ENCODE data around the gene ULK2. TPM values are rescaled to one million over a fixed set of nuclear protein-coding genes. Genes with fewer than 3 reads are reported as not detected.
"Not testable (repeated sequence)": the region's sequence is repeated elsewhere in the genome, so short reads cannot be mapped to it uniquely, and the experiment has no call there.

ULK2 gene
- total RNA-seq, 1 donor from 2014 or later: 13.1 TPM

DNA sequence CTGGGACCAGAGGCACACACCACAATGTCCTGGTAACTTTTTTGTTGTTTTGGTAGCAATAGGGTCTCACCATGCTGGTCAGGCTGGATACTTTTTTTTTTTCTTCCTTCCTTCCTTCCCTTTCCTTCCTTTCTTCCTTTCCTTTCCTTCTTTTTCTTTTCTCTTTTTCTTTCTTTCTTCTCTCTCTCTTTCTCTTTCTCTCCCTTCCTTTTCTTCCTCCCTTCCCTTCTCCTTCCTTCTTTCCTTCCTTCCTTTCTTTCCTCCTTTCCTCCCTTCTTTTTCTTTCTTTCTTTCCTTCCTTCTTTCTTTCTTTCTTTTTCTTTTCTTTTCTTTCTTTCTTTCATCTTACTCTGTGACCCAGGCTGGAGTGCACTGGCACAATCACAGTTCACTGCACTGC, 18.4 kb upstream of the ULK2 start:
- Mint-ChIP-seq H3K4me3 (ENCODE audit: low read depth) (no peak overlapping the region), H3K4me1 (ENCODE audit: low read depth) (no peaks in the 10 kb centered on the region), H3K36me3 (ENCODE audit: low read depth) (no peaks in the 10 kb centered on the region), H3K27ac (no peak overlapping the region), H3K9me3 (no peaks in the 10 kb centered on the region), H3K27me3 (ENCODE audit: low read depth) (no peaks in the 10 kb centered on the region)
- no peak for DNase-seq (ENCODE audit: low spot score)
- intact Hi-C loops (cut with micrococcal nuclease): no loop called here

DNA sequence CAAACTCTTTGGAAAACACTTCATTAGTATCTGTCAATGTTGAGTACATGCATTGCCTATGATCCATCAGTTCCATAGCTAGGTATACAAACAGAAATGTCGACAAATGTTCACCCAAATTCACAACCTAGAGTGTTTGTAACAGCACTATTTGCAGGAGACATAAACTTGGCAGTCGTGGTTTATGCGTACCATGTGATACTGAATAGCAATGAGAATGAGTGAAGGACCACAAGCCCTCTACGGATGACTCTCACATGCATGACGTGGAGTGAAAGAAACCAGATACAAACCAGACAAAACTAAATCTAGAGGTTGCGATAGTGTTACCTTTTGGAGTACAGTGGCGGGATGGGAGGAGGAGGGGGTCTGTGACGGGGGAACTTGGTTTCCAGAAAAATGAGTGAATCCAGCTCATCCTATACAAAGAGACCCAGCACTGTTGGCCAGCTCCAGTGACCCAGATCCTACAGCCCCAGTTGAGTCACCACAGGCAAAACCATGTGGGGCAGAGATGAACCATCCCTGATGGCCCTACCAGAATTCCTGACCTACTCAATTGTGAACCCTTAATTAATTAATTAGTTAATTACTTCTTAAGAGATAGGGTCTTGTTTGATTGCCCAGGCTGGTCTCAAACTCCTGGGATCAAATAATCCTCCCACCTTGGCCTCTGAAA, 15.9 kb upstream of the ULK2 start:
- no peaks in the 10 kb centered on the region for H3K36me3 Mint-ChIP-seq (ENCODE audit: low read depth)
- intact Hi-C loops (cut with micrococcal nuclease): no loop called here
- no peaks in the 10 kb centered on the region for H3K9me3 Mint-ChIP-seq
- no peaks in the 10 kb centered on the region for H3K4me1 Mint-ChIP-seq (ENCODE audit: low read depth)
- peaks cover 7% of the 10 kb centered on the region for H3K27me3 Mint-ChIP-seq (ENCODE audit: low read depth)
- no peak overlapping the region for H3K4me3 Mint-ChIP-seq (ENCODE audit: low read depth)
- no peak for DNase-seq (ENCODE audit: low spot score)
- H3K27ac Mint-ChIP-seq: no peak overlapping the region

DNA sequence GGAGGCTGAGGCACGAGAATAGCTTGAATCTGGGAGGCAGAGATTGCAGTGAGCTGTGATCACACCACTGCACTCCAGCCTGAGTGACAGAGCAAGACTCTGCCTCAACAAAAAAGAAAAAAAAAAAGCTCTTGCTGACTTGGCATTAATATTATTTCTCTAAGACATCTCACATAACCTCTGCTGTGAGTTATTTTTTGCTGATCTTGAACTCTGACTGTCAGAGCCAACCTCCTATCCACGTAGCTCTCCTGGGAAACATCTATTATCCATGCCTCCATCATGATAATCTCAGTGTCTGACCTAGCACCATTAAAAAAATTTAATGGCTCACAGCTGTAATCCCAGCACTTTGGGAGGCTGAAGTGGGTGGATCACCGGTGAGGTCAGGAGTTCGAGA, 12.7 kb upstream of the ULK2 start:
- no peaks in the 10 kb centered on the region for H3K9me3 Mint-ChIP-seq
- no peaks in the 10 kb centered on the region for H3K36me3 Mint-ChIP-seq (ENCODE audit: low read depth)
- intact Hi-C loops (cut with micrococcal nuclease): no loop called here
- DNase-seq (ENCODE audit: low spot score): no peak
- no peak overlapping the region for H3K4me3 Mint-ChIP-seq (ENCODE audit: low read depth)
- peaks cover 7% of the 10 kb centered on the region for H3K27me3 Mint-ChIP-seq (ENCODE audit: low read depth)
- no peak overlapping the region for H3K27ac Mint-ChIP-seq
- H3K4me1 Mint-ChIP-seq (ENCODE audit: low read depth): peaks cover 16% of the 10 kb centered on the region

DNA sequence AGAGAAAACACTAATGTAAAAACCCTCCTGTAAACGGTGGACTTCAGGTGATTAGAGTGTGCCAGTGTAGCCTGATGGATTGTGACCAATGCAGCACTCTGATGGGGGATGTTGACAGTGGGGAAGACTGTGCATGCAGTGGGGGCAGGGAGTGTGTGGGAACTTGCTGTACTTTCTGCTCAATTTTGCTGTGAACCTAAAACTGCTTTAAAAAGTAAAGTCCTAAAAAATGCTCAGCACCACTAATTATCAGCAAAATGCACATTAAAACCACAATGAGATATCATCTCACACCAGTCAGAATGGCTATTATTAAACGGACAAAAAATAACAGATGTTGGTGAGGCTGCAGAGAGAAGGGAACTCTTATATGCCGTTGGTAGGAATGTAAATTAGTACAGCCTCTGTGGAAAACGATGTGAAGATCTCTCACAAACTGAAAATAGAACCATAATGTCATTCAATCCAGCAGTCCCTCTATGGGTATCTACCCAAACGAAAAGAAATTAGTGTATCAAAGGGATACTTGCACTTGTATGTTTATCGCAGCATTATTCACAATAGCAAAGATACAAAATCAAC, 9.7 kb upstream of the ULK2 start:
- intact Hi-C loops (cut with micrococcal nuclease): no loop called here
- Mint-ChIP-seq H3K36me3 (ENCODE audit: low read depth) (no peaks in the 10 kb centered on the region), H3K27me3 (ENCODE audit: low read depth) (peaks cover 7% of the 10 kb centered on the region), H3K4me3 (ENCODE audit: low read depth) (no peak overlapping the region), H3K27ac (no peak overlapping the region), H3K4me1 (ENCODE audit: low read depth) (peaks cover 16% of the 10 kb centered on the region), H3K9me3 (no peaks in the 10 kb centered on the region)
- no peak for DNase-seq (ENCODE audit: low spot score)

DNA sequence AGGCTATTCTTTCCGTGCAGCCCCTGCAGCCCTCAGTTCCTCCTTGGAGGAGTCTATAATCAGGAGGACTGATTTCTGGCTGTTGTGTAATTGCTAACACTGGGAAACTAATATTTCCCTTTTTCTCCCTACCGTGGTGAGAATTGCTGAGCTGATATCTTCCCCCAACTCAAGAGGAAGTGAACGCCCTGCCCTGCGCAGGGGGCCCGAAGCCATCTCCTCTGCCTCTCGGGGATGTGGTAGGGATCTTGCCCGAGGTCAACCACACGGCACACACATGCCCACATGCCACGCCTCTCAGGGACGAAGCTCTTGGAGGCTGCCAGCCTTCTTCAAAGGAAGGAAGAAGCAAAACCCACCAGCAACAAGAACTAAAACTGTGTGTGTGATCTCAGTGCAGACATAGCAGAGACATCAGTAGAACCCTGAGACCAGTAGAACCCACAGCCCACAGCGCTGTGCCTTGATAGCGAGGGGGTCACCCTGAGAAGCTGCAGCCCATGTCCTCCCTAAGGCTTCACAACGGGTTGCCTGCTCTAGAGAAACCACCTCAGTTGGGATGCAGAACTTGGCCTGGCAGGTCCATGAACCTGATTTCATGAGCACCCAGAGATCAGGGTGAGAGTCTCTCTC, 8.9 kb upstream of the ULK2 start:
- peak overlapping the region; percentile 43 for H3K4me3 Mint-ChIP-seq (ENCODE audit: low read depth)
- intact Hi-C loops (cut with micrococcal nuclease): no loop called here
- peaks cover 16% of the 10 kb centered on the region for H3K4me1 Mint-ChIP-seq (ENCODE audit: low read depth)
- H3K9me3 Mint-ChIP-seq: no peaks in the 10 kb centered on the region
- no peaks in the 10 kb centered on the region for H3K36me3 Mint-ChIP-seq (ENCODE audit: low read depth)
- H3K27me3 Mint-ChIP-seq (ENCODE audit: low read depth): peaks cover 7% of the 10 kb centered on the region
- no peak overlapping the region for H3K27ac Mint-ChIP-seq
- DNase-seq (ENCODE audit: low spot score): peak; percentile 34

DNA sequence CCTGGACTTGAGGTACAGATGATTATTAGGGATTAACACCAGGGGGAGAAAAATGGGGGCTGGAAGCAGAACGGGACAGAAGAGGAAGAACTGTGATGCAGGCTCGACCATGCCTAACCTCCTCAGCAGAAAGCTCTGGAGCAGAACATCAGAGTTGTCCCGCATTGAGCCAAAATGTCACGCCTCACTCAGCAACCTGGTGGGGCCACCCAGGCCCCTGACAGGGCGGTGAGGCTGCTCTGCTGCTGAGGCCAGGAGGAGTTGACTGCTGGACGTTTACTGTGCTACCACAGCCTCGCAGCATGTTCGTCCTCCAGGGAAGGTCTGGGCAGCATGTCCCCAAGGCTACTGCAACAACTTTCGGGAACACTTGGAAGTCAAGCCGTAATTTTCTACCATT, 6.5 kb upstream of the ULK2 start:
- no peak overlapping the region for H3K4me3 Mint-ChIP-seq (ENCODE audit: low read depth)
- H3K4me1 Mint-ChIP-seq (ENCODE audit: low read depth): peaks cover 16% of the 10 kb centered on the region

DNA sequence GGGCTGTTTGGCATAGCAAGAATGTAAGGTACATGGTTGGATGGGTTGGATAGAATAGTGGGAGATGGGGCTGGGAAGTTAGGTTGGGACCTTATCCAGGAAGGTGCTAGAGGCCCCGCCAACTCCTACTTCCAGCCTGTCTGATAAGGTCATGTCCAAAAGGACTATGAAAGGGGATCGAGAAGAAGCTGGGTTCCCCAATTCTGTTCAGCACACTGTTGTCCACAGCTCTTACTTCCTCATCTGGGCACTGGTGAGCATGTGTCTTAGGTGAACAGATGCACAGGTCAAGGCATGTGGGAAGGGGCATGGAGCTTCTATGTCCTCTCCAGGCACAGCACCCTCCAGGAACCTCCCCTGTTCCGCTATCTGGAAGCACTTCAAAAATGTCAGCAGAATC, 5.6 kb upstream of the ULK2 start:
- Mint-ChIP-seq H3K27ac (no peak overlapping the region), H3K4me1 (ENCODE audit: low read depth) (peaks cover 18% of the 10 kb centered on the region), H3K4me3 (ENCODE audit: low read depth) (no peak overlapping the region), H3K9me3 (no peaks in the 10 kb centered on the region), H3K36me3 (ENCODE audit: low read depth) (no peaks in the 10 kb centered on the region), H3K27me3 (ENCODE audit: low read depth) (no peaks in the 10 kb centered on the region)
- intact Hi-C loops (cut with micrococcal nuclease): no loop called here
- no peak for DNase-seq (ENCODE audit: low spot score)

More for the DNA sequence above, 6.5 kb upstream of the ULK2 start:
- no peak for DNase-seq (ENCODE audit: low spot score)
- H3K27ac Mint-ChIP-seq: no peak overlapping the region
- intact Hi-C loops (cut with micrococcal nuclease): no loop called here
- peaks cover 3% of the 10 kb centered on the region for H3K27me3 Mint-ChIP-seq (ENCODE audit: low read depth)
- H3K36me3 Mint-ChIP-seq (ENCODE audit: low read depth): no peaks in the 10 kb centered on the region
- H3K9me3 Mint-ChIP-seq: no peaks in the 10 kb centered on the region

DNA sequence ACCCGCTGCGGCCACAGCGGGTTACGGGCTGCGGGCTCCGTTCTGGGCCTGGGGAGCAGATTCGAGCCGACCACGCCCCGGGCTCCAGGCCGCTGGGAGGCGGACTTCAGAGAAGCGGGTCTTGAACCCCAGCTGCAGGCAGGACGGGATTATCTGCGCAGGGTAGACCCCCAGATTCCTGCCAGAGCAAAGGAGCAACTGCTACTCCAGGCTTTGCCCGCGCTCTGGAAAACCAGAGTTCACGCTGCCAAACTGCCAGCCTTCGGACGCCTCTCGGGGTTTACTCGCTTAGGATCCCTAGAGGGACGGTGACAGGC, 301 bp upstream of the ULK2 start:
- H3K4me1 Mint-ChIP-seq (ENCODE audit: low read depth): peaks cover 15% of the 10 kb centered on the region

DNA sequence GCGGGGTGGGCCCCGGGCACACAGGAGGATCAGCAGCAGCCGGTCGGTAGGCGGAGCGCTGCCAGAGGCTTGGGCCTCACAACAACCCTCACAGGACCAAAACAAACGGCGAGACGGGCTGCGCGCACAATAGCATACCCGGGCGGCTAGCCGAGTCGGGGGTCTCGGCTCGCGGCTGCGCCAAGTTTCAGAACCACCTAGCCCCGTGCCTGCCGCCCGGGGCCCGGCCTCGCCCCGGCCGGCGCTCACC, 732 bp downstream of the ULK2 start:
- H3K27ac Mint-ChIP-seq: peak overlapping the region; percentile 46
- H3K4me1 Mint-ChIP-seq (ENCODE audit: low read depth): peaks cover 15% of the 10 kb centered on the region
- no peaks in the 10 kb centered on the region for H3K9me3 Mint-ChIP-seq
- peak; percentile 50 for DNase-seq (ENCODE audit: low spot score)
- H3K36me3 Mint-ChIP-seq (ENCODE audit: low read depth): peaks cover 10% of the 10 kb centered on the region
- intact Hi-C loops (cut with micrococcal nuclease): no loop called here
- no peaks in the 10 kb centered on the region for H3K27me3 Mint-ChIP-seq (ENCODE audit: low read depth)
- peak overlapping the region; percentile 83 for H3K4me3 Mint-ChIP-seq (ENCODE audit: low read depth)

More for the DNA sequence above, 301 bp upstream of the ULK2 start:
- Mint-ChIP-seq H3K36me3 (ENCODE audit: low read depth) (peaks cover 10% of the 10 kb centered on the region), H3K4me3 (ENCODE audit: low read depth) (peak overlapping the region; percentile 64), H3K27me3 (ENCODE audit: low read depth) (no peaks in the 10 kb centered on the region), H3K9me3 (no peaks in the 10 kb centered on the region), H3K27ac (no peak overlapping the region)
- DNase-seq (ENCODE audit: low spot score): no peak
- intact Hi-C loops (cut with micrococcal nuclease): no loop called here

DNA sequence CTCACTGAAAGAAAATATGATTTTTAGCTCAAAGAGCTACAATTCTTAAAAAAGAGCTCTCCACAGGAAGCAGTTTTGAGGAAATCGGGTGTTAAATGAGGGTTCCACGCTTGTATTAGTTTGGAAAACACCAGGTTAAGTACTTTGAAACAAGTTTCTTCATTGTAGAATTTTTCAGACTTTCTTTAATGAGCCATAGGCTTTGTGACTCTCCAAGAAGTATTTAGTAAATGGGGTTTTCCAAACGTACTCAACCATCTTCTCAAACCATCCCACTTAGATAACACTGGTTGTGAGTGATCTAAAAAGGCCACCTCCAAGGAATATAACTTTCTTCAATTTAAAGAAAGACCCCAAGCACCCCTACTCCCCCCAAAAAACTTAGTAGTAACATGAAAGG, 2.7 kb downstream of the ULK2 start:
- DNase-seq (ENCODE audit: low spot score): no peak
- no peak overlapping the region for H3K27ac Mint-ChIP-seq
- H3K27me3 Mint-ChIP-seq (ENCODE audit: low read depth): no peaks in the 10 kb centered on the region
- H3K36me3 Mint-ChIP-seq (ENCODE audit: low read depth): peaks cover 10% of the 10 kb centered on the region
- H3K9me3 Mint-ChIP-seq: no peaks in the 10 kb centered on the region
- peaks cover 15% of the 10 kb centered on the region for H3K4me1 Mint-ChIP-seq (ENCODE audit: low read depth)
- intact Hi-C loops (cut with micrococcal nuclease): no loop called here
- H3K4me3 Mint-ChIP-seq (ENCODE audit: low read depth): peak overlapping the region; percentile 65

DNA sequence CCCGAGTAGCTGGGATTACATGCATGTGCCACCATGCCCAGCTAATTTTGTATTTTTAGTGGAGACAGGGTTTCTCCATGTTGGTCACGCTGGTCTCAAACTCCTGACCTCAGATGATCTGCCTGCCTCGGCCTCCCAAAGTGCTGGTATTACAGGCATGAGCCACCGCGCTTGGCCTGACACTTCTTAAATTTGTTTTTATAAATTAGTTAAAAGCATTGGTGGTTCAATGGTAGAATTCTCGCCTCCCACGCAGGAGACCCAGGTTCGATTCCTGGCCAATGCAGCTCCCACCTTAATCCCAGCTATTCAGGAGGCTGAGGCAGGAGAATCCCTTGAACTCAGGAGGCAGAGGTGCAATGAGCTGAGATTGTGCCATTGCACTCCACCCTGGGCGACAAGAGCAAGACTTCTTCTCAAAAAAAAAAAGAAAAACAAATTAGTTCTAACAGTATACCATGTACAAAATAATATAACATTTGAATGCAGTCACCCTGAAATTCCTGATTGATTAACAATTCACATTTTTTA, 7.0 kb downstream of the ULK2 start:
- H3K27ac Mint-ChIP-seq; intact Hi-C loops (cut with micrococcal nuclease); H3K4me3 Mint-ChIP-seq (ENCODE audit: low read depth); H3K27me3 Mint-ChIP-seq (ENCODE audit: low read depth); H3K9me3 Mint-ChIP-seq; H3K36me3 Mint-ChIP-seq (ENCODE audit: low read depth); DNase-seq (ENCODE audit: low spot score); H3K4me1 Mint-ChIP-seq (ENCODE audit: low read depth): not testable (repeated sequence)

DNA sequence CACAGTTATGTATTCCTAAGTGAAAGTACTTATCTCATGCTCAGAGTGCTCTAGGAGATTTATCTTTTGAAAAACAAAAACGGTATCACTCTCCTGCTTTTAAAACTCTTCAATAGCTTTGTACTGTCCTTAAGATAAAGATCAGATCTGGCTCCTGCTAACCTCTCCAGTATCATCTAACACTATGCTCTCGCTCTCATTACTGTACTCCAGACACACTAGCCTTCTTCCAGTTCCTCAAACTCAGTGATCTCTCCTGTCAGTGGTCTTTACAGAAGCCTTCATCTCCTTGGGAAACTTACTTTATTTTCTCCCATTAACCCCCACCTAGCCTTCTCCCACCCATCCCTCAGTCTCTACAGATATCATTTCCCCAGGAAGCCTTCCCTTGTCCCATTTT, 10.1 kb downstream of the ULK2 start:
- Mint-ChIP-seq H3K9me3 (no peaks in the 10 kb centered on the region), H3K4me1 (ENCODE audit: low read depth) (no peaks in the 10 kb centered on the region), H3K27ac (no peak overlapping the region), H3K4me3 (ENCODE audit: low read depth) (no peak overlapping the region), H3K36me3 (ENCODE audit: low read depth) (no peaks in the 10 kb centered on the region), H3K27me3 (ENCODE audit: low read depth) (no peaks in the 10 kb centered on the region)
- DNase-seq (ENCODE audit: low spot score): no peak
- intact Hi-C loops (cut with micrococcal nuclease): no loop called here

DNA sequence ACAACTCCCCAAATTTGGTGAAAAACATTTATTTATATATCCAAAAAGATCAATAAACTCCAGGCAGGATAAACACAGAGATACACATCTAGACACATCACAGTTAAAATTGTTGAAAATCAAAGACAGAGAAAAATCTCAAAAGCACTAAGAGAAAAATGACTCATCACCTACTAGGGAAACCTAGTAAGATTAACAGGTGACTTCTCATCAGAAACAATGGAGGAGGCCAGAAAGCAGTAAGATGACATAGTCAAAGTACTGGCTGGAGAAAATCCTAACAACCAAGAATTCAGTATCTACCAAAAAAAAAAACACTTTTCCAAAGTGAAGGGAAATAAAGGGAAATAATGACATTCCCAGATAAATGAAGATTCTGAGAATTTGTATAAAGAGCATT, 33.8 kb downstream of the ULK2 start:
- intact Hi-C loops (cut with micrococcal nuclease): no loop called here
- Mint-ChIP-seq H3K4me1 (ENCODE audit: low read depth) (no peaks in the 10 kb centered on the region), H3K36me3 (ENCODE audit: low read depth) (peaks cover 31% of the 10 kb centered on the region), H3K27ac (no peak overlapping the region), H3K9me3 (peaks cover 10% of the 10 kb centered on the region), H3K27me3 (ENCODE audit: low read depth) (no peaks in the 10 kb centered on the region), H3K4me3 (ENCODE audit: low read depth) (no peak overlapping the region)
- no peak for DNase-seq (ENCODE audit: low spot score)

Measured in activated T-helper 2 cell treated with anti-CD3 and anti-CD28 coated beads, Interferon-gamma antibody, Interleukin-2, Interleukin-4, amounts not matched to agents 10 μg/mL and 5 μg/mL and 100 μg/mL, durations not matched to agents 14 hours and 24 hours and 36 hours (primary cell).